ENCODE results near the gene AP5M1.

DNA sequence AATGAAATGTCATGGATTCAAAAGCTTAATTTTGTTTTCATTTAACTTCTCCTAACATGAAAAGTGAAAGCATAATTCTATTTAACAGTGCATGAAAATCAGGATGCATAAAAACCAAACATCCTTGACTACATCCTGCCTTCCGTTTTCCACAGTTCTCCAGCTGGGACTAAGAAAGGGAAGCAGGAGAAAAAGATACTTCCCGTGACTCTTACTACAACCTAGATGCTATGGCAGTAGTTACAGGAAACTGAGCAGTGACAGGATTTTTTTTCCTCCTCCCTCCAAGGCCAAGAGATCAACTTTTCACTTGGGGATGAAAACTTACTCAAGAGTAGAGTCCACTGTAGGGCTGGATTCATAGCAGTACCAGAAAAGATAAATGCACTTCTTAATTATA lies 2.7 kb upstream of the AP5M1 start:
- TF ChIP-seq POLR2A (IDR thresholded peaks at IDR 0.05; ENCODE audit: low read depth, low read length), result no peak
- TF ChIP-seq, protein P1, sequence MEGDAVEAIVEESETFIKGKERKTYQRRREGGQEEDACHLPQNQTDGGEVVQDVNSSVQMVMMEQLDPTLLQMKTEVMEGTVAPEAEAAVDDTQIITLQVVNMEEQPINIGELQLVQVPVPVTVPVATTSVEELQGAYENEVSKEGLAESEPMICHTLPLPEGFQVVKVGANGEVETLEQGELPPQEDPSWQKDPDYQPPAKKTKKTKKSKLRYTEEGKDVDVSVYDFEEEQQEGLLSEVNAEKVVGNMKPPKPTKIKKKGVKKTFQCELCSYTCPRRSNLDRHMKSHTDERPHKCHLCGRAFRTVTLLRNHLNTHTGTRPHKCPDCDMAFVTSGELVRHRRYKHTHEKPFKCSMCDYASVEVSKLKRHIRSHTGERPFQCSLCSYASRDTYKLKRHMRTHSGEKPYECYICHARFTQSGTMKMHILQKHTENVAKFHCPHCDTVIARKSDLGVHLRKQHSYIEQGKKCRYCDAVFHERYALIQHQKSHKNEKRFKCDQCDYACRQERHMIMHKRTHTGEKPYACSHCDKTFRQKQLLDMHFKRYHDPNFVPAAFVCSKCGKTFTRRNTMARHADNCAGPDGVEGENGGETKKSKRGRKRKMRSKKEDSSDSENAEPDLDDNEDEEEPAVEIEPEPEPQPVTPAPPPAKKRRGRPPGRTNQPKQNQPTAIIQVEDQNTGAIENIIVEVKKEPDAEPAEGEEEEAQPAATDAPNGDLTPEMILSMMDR (conservative IDR thresholded peaks at IDR 0.05; ENCODE audit: low read depth, low read length), result no peak
- no peak for TF ChIP-seq SMC3 (IDR thresholded peaks at IDR 0.05; ENCODE audit: low read depth, low read length)
- TF ChIP-seq RCOR1 (IDR thresholded peaks at IDR 0.05; ENCODE audit: insufficient replicate concordance, low read length), result no peak
- no peak for TF ChIP-seq FOS (IDR thresholded peaks at IDR 0.05; ENCODE audit: low read depth, low read length)
- no peak for TF ChIP-seq MXI1 (IDR thresholded peaks at IDR 0.05; ENCODE audit: borderline replicate concordance, low read depth, low read length)
- TF ChIP-seq RAD21 (IDR thresholded peaks at IDR 0.05; ENCODE audit: low read length), result no peak
